ENCODE data around the gene MAPK1. TPM values are rescaled to one million over a fixed set of nuclear protein-coding genes. Genes with fewer than 3 reads are reported as not detected.
A peak's percentile ranks its signal among the peaks of the same experiment; 100 is the strongest.
"Not testable (repeated sequence)": the region's sequence is repeated elsewhere in the genome, so short reads cannot be mapped to it uniquely, and the experiment has no call there.

Gene MAPK1
- polyA plus RNA-seq, 1 donor = 142 TPM

DNA sequence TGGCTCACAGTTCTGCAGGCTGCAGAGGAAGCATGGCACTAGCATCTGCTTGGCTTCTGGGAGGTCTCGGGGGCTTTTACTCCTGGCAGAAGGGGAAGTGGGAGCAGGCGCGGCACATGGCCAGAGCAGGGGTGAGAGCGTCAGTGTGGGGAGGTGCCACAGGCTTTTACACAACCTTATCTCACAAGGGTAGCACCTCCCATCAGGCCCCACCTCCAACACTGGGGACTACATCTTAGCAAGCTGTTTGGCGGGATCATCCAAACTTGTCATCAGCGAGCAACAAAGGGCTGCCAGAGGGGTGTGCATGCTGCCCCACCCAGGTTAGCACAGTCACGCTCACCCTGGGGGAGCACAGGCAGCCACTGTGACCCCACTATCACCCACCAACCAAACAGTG, 112.9 kb downstream of the MAPK1 start:
- no peak for DNase-seq

DNA sequence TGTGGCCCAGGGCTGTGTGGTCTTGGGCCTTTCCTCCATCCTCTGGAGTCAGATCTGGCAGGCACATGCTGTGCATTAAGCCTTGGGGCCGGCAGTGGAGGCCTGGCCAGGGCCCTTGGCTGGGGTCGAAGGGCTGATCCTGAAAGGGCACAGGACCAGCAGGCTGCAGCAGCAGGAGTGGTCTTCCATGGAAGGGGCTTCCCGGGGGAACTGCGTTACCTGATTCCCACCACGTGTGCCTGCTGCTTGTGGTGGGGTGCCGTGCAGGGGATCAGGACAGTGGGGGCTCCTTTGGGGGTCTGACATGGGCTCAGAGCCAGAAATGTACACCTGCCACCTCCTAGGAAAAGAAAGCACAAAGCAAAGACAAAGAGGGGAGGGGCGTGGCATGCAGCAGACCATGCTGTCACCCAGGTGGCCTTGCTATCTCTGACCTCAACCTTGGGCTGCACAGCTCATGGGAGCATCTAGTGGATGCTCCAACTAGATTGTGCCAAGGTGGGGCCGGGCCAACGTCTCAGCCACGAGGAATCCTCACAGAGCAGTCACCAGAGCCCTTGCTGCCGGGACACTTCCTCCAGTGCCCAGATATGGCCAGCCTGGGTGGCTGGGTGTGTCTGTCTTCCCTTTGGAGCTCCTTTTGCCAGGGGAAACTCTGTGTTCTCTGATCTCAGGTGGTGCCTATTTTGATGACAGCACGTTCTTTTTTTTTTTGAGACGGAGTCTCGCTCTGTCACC, 113.9 kb downstream of the MAPK1 start:
- no peak for DNase-seq

DNA sequence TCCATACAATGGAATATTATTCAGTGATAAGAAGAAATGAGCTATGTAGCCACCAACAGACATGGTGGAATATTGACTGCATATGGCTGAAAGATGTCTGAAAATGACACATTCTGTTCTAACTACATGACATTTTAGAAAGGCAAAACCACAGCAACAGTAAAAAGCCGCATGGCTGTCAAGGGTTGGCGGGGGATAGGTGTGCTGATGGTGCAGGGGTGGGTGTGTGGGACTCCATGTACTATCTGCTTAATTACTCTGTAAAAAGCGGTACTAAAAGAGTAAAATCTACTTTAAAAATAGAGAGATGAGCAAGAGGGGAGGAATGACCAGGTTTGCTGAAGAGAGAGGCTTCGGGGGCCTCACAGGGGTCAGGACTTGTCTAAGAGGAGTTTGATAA, 115.2 kb downstream of the MAPK1 start:
- no peak for DNase-seq

DNA sequence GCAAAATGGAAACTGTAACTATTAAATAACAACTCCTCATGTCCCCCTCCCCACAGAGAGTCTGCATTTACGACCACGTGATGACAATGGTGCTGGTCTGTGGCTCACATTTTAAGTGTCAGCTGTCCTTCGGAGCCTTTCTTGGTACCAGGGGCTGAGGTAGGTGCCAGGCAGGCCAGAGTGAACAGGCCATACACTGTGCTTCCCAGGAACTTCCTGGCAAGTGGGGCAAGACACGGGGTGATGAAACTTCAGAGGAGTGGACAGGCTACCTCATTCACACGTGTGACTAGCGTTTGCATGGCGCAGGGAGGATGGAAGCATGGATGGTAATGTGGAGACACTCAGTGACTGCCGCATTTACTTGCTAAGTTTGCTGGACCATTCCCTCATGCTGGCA, 121.5 kb downstream of the MAPK1 start:
- no peak for DNase-seq

DNA sequence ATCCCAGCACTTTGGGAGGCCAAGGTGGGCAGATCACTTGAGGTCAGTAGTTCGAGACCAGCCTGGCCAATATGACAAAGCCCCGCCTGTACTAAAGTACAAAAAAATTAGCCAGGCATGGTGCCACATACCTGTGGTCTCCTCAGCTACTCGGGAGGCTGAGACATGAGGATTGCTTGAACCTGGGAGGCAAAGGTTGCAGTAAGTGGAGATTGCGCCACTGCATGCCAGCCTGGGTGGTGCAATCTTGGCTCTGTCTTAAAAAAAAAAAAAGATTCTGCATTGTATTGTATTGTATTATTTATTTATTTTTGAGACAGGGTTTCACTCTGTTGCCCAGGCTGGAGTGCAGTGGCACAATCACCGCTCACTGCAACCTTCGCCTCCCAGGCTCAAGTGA, 122.5 kb downstream of the MAPK1 start:
- DNase-seq = not testable (repeated sequence)

DNA sequence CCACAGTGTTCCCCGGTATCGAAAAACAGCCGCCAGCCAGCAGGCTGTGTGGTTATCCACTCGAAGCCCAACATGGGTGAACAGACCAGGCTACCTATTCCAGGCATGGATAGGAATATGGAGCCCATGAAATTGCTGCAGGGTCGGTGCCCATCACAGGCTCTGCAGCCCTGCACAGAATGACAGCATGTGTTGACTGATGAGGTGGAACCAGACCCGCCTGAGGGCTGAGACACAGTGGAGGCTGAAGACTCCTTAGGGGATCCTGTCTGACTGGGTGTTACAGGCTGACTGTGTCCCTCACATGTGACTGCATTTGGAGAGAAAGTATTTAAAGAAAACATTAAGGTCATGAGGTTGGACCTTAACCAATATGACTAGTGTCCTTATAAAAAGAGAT, 125.7 kb downstream of the MAPK1 start:
- DNase-seq = no peak

DNA sequence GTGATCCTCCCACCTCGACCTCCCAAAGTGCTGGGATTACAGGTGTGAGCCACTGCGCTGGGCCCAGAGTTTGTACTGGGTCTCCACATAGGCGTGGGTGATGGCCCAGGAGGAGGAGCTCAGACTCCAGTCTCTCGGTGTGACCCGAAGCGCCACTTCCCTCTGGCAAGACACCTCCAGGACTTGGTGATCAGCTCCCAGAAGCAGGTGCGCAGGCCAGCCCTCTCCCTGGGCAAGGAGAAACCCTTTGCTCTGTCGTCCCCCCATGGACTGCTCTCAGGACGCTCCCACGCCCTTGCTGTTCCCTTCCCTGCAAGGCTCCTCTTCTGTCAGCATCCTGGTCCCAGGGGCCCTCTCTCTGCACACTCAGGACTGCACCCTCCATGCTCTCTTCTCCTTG, 126.4 kb downstream of the MAPK1 start:
- no peak for DNase-seq

DNA sequence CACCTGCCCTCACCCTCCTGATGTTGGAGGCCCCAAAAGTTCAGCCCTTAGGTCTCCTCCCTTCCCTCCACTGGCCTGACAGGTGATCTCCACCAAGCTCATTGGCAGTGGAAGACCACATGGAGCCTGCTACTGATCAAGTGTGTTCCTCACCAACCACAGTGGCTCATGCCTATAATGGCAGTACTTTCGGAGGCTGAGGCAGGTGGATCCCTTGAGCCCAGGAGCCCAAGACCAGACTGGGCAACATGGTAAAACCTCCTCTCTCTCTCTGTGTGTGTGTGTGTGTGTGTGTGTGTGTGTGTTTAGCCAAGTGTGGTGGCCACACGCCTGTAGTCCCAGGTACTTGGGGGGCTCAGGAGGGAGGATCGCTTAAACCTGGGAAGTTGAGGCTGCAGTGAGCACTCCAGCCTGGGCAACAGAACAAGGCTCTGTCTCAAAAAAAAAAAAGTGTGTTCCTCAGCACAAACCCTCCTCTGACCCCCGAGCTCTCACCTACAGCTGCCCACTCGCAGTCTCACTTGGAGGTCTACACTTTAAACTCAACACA, 127.5 kb downstream of the MAPK1 start:
- DNase-seq = no peak

DNA sequence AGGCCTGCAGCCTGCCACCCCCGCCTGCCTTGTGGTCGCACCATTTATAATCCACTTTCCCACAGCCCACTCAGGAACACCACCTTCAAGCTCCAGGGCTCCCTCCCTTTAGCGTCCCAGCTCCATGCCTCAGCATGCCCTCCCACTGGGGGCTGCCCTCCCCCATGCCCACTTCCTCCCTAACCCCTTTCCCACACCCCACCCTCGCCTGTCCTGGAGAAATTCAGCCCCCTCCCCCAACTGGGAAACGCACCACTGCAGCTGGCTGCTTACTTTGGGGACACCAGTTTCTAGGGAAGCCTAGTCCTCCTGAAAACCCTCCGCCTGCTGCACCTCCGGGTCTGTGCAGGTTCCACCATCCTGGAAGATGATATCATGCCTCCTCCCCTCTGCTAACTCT, 128.5 kb downstream of the MAPK1 start:
- DNase-seq = no peak

DNA sequence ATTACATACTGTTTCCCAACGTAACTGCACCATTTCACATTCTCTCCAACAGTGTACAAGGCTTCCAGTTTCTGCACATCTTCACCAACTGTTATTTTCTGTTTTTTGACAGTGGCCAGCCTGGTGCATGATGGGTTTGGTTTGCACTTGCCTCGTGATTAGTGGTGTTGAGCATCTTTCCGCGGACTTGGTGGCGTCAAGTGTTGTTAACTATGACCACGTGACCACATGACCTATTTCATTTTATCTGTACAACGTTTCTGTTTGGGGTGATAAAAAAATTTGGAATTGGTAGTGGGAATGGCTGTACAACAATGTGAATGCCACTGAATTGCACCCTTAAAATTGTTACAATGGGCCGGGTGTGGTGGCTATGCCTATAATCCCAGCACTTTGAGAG, 129.4 kb downstream of the MAPK1 start:
- DNase-seq = no peak

DNA sequence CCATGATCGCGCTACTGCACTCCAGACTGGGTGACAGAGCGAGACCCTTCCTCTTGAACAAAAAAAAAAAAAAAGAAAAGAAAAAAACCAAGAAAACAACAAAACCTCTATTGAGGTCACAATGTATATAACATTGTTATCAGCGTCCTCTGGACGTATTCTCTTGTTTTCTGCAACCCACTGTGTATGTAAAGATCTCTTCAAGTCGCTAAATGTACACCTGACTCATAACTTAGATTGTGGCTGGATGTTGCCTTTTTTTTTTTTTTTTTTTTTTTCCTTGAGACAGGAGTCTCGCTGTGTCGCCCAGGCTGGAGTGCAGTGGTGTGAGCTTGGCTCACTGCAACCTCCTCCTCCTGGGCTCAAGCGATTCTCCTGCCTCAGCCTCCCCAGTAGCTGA, 130.5 kb downstream of the MAPK1 start:
- DNase-seq = no peak

DNA sequence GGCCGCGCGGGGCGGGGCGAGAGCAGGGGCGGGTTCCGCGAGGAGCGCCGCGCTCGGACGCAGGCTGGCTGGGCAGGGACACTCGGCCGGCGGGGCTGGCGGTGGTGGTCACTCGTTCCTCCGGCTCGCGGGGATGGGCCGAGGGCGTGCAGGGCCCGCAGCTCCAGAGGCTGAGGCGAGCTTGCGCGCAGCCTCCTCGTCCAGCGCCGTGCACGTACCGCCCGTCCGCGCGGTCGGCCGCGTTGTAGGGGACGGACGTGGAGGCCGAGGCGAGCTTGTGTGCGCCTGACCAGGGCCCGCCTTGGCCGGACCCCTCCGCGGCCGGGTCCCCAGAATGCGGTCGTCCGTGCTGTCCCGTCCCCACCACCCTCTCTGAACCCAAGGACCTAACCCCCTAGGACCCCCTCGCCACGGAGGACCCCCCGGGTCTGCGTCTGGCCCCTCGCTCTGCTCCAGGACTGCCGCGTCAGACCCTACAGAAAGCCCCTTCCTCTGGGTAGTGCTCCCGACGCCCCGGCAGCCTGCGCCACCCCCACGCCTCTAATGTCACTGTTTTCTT, 131.3 kb downstream of the MAPK1 start:
- DNase-seq = no peak

DNA sequence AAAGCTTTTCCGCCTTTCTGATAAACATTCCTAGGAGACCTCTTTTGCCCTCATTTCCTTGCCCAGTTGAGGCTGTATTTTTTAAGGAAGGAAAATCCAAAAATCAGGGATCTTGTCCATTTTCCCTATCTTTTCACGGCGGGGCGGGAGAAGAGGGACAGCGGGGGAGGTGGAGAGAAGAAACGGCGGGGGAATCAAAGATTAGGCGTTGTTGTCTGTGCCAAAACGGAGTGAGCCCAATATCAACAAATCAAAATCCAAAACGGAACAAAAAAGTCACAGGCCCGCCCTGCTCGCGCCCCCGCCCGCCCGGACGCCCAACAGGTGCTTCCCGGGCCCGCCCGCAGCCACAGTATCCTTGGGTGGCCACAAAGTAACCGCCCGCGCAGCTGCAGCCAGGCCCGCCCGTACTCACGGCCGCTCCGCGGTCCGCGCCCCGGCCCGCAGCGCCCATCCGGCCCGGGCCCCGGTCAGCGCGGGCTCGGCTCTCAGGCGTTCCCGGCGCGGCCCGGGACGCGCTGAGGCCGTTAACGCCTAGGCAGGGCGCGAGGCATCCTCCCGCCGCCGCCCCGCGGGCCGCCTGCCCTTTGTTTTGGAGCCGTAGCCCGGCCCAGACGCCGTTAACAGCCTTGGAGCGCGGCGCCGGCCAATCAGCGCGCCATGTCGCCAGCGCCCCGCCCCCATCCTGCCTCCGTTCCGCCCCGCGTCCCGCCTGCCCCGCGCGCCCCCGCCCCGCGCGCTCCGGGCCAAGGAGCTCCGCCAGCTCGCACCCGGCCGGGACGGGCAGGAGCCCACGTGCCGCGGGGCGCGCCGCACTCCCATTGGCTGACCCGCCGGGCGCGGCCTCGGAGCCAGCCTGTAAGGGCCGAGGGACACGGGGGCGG, 132.0 kb downstream of the MAPK1 start, which contains the start of gene YPEL1:
Gene YPEL1, minus strand, starts transcription at position 595 of the 884 bp plus-strand sequence. CDS start 25,050 bp downstream, outside the sequence.
- DNase-seq = peak; percentile 96

DNA sequence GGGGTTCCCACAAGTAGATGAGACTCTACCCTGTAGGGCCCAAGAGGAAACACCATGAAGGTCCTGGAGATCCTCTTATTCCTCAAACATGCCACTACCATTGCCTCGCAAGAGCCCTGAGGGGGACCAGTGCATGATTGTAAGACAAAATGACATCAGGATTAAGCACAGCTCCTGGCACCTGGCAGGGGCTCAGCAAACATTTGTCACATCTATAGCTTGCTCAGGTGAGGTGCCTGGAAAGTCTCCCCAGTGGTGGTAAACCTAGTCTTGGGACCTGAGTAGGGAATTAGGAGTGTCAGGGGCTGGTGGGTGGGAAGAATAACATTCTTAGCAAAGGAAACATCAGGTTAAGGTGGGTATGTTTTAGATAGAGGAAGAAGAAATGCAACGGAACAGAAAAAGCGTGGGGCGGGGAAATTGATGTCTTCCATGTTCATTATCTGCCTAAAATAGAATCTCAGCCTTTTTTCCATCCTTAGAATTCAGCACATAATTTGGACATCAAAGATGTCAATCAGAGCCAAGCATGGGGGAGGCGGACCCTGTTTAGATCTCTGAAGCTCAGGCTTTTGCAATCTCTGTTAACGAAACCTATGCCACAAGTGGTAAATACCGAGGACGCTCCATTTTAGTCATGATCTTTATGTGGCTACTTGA, 132.8 kb downstream of the MAPK1 start:
- no peak for DNase-seq

DNA sequence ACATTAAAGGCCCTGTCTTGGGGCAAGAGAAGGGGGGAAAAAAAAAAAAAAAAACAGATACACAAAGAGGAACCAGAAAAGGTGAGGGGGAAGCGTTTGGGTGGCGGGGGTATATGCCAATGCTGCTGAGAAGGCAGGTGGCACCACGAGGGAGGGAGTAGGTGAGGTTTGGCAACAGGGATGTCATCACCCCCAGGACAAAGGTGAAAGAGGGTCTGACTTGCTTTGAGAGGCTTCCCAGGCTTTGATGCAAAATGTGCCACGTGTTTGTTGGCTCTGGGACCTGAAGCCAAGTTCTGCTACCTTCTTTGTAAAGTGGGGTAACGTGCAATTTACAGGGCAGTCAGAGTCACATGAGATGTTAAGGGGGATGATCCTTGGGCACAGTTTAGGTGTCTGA, 135.9 kb downstream of the MAPK1 start:
- no peak for DNase-seq

DNA sequence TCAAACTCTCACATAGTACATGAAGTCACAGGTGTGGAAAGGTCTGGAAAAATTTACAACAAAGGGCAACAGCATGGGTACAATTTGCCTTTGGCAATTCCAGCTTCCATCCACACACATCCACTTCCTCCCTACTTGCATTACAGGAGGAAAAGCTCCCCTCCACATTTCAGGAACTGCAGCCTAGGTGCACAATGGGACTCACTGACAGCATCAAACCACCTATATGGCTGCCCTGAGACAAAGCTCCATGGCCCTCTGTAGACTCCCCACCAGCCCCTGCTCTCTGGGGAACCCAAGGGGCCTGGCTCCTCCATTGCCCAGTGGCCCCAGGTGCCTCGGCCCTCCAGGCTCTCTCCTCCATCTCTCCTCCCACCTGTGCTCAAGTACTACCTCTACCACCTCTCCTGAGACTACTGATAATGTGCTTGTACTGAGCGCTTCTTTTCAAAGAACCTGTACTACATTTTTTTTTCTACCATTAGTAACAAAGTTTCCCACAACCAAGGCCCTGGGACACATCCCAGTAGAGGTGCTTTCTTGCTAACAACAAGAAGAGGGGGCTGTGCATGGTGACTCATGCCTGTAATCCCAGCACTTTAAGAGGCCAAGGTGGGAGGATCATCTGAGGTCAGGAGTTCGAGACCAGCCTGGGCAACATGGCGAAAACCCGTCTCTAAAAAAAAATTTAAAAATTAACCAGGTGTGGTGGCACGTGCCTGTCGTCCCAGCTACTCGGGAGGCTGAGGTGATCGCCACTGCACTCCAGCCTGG, 136.7 kb downstream of the MAPK1 start:
- no peak for DNase-seq

DNA sequence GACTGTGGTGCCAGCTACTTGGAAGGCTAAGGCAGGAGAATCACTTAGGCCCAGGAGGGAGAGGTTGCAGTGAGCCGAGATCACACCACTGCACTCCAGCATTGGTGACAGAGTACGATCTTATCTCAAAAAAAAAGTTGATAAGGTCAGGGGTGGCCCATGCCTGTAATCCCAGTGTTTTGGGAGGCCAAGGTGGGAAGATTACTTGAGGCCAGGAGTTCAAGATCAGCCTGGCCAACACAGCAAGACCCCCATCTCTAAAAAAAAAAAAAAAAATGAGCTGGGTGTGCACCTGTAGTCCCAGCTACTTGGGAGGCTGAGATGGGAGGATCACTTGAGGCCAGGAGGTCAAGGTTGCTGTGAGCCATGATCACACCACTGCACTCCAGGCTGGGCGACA, 138.3 kb downstream of the MAPK1 start:
- not testable (repeated sequence) for DNase-seq

DNA sequence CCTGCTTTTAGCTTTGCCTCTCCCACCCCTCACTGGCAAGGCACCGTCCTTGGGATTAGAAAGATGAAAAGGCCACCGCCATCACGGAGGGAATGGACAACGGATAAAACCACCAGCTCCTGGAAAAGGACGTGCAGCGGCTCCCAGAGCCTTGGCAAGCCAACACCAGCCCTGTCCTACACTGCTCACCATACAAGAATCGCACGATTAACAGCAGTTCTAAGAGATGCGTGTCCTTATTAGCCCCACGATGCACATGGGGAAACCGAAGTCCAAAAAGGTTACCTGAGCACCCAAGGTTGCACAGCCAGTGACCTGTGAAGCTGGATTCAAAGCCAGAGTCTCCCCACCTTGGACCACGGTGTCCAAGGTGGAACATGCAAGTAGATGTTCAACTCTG, 139.2 kb downstream of the MAPK1 start:
- no peak for DNase-seq

DNA sequence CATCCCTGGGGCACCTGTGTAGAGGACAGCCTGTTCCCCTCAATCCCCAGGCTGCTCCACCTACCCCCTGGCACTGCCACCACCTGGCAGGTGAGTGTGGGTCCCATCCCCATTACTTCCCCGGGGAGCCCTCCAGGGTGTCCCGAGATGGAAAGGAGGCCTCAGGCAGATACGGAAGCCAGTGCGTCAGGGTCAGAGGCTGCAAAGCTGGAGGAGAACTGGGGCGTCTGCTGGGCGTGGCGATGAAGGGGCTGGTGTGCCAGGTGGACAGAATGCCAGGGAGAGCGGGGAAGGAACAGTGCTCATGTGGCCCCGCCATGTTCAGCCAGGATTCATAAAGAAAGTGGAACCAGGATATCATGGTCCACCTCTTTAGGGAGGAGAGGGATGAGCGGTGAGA, 139.7 kb downstream of the MAPK1 start:
- DNase-seq = no peak

DNA sequence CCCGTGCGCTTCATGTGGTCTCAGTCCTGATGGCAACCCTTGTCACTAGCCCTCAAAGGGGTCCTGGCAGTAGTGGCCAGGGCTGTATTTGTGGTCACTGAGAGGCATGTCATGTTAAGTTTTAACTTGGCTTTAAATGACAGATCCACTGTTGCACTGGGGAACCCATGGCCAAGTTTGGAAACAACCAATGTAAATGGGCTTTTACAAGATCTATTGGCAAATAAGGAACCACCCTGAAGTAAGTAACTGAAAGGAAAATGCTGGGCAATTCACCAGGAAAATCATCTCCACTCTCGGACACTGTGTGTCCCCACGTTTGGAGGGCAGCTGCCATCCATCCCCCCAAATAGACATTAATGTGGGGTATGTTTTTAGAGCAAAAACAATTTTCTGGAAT, 140.3 kb downstream of the MAPK1 start:
- DNase-seq = no peak

DNA sequence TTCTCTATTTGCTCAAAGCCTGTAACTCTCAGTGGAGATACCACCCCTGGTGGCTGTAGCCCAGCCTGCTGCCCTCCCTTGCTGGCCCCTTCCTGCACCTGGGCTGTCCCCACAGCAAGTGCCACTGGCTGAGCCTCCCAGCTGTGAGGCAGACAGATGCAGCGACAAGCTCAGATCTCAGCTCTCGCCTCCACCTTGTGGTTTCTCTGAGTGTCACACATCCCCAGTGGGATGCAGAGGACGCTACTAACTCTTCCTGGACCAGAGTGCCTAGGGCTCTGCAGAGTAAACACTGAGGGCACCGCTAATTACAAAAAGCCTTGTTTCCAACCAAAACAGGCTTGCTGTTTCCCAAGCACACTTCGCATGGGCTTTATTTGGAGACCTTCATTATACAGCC, 140.8 kb downstream of the MAPK1 start:
- no peak for DNase-seq

Measured in left kidney (tissue), 2 donors.